CD4-positive, alpha-beta T cell treated with Interleukin-15 for 1 hour (primary cell): Measurements from ENCODE around the gene ITGAE.
"Not testable (repeated sequence)": the region's sequence is repeated elsewhere in the genome, so short reads cannot be mapped to it uniquely, and the experiment has no call there.

ENCODE experiments used
- DNase-seq: peaks from one replicate; pipeline ENCODE4 v3.0.0-alpha.2; 2020

ITGAE gene

GRCh38 chr17:3794152-3794551, 6.8 kb downstream of the ITGAE start:
- not testable (repeated sequence) for DNase-seq

GRCh38 chr17:3793258-3793657, 7.7 kb downstream of the ITGAE start:
- DNase-seq: not testable (repeated sequence)

GRCh38 chr17:3792481-3792880, 8.5 kb downstream of the ITGAE start:
- DNase-seq: no peak

GRCh38 chr17:3788200-3788599, 12.8 kb downstream of the ITGAE start:
- DNase-seq: peak; percentile 54

- DNase-seq: not testable (repeated sequence)
Measured at GRCh38 chr17:3785323-3785722, 15.7 kb downstream of the ITGAE start.

- no peak for DNase-seq
Measured at GRCh38 chr17:3782751-3783150, 18.2 kb downstream of the ITGAE start.

GRCh38 chr17:3780986-3781385, 20.0 kb downstream of the ITGAE start:
- no peak for DNase-seq

GRCh38 chr17:3777366-3778120, 23.4 kb downstream of the ITGAE start:
- DNase-seq: no peak

- DNase-seq: no peak
Measured at GRCh38 chr17:3773966-3774365, 27.0 kb downstream of the ITGAE start.

GRCh38 chr17:3773511-3773910, 27.5 kb downstream of the ITGAE start:
- no peak for DNase-seq

GRCh38 chr17:3772764-3773163, 28.2 kb downstream of the ITGAE start:
- DNase-seq: no peak

GRCh38 chr17:3771140-3771539, 29.8 kb downstream of the ITGAE start:
- DNase-seq: no peak

GRCh38 chr17:3770466-3770865, 30.5 kb downstream of the ITGAE start:
- peak; percentile 60 for DNase-seq

GRCh38 chr17:3768769-3769168, 32.2 kb downstream of the ITGAE start:
- no peak for DNase-seq

- DNase-seq: no peak
Measured at GRCh38 chr17:3768341-3768740, 32.6 kb downstream of the ITGAE start.

GRCh38 chr17:3766779-3767178, 34.2 kb downstream of the ITGAE start:
- DNase-seq: no peak

- DNase-seq: no peak
Measured at GRCh38 chr17:3765981-3766380, 35.0 kb downstream of the ITGAE start.

GRCh38 chr17:3763777-3764170, 37.2 kb downstream of the ITGAE start:
- DNase-seq: no peak

GRCh38 chr17:3762922-3763776, 37.8 kb downstream of the ITGAE start:
- peak; percentile 53 for DNase-seq

GRCh38 chr17:3761918-3762380, 39.0 kb downstream of the ITGAE start:
- no peak for DNase-seq

GRCh38 chr17:3761036-3761917, 39.7 kb downstream of the ITGAE start:
- DNase-seq: no peak

GRCh38 chr17:3759597-3760216, 41.3 kb downstream of the ITGAE start:
- no peak for DNase-seq
